Psoas muscle (tissue), 8 donors: ENCODE data around the gene SNTN. TPM values are rescaled to one million over a fixed set of nuclear protein-coding genes. Genes with fewer than 3 reads are reported as not detected.

Experiments
- ATAC-seq, 4 donors: fragments of 200-7000 bp; cut with Tn5 transposase; one replicate each; pipeline ENCODE4 v1.9.1; 2020; ENCODE audit warnings: moderate library complexity in 3 of 4, mild to moderate bottlenecking in 2 of 4
- DNase-seq, 2 donors: peaks; one replicate each; pipeline ENCODE4 v3.0.0-alpha.2; 2020
- H3K27ac ChIP-seq: fragments of 200-600 bp; one replicate; pipeline ENCODE4 v1.8.0; 2022
- H3K27me3 ChIP-seq, 3 donors: fragments of 200-600 bp in 1 of 3; one replicate each; pipeline versions ENCODE4 v1.6.1 to v1.8.0; 2013 to 2022; ENCODE audit warnings: low read length in 2 of 3, mild to moderate bottlenecking in 2 of 3, moderate library complexity in 1 of 3; ENCODE audit not compliant: insufficient read depth in 3 of 3
- H3K36me3 ChIP-seq, 2 donors: fragments of 200-600 bp in 1 of 2; one replicate each; pipeline versions ENCODE4 v1.6.1 to v1.8.0; 2013 to 2022; ENCODE audit warnings: low read depth in 1 of 2, mild to moderate bottlenecking in 1 of 2, moderate library complexity in 1 of 2; ENCODE audit not compliant: insufficient read depth in 1 of 2
- H3K4me1 ChIP-seq: fragments of 200-600 bp; one replicate; pipeline ENCODE4 v1.8.0; 2022
- H3K4me3 ChIP-seq: fragments of 200-600 bp; one replicate; pipeline ENCODE4 v1.8.0; 2022; ENCODE audit warnings: mild to moderate bottlenecking
- H3K9me3 ChIP-seq: fragments of 200-600 bp; one replicate; pipeline ENCODE4 v1.8.0; 2022
- WGBS, 3 donors: extraction: QIAGEN DNeasy Blood & Tissue Kit; methylation state at CpG; one replicate each; pipeline versions ENCODE4 v1.1.6 to v1.1.7; 2013; 5-methylcytosine and 5-hydroxymethylcytosine counted together
- intact Hi-C, 2 donors: fragments of 100-400 bp; cut with DNase I; formaldehyde crosslinking; loops; one replicate each; pipeline versions ENCODE4 v1.11.0 to v1.14.2; 2022
- polyA plus RNA-seq, 3 donors: library from polyadenylated mRNA; stranded (reverse); fragments of 200-250 nt; gene quantifications; one replicate each; pipeline ENCODE4 v1.2.3, GENCODE V29; 2013
- total RNA-seq, 4 donors: library from RNA; stranded (reverse); fragmentation: NEBNext Ultra II Directional in 2 of 4; extraction: Animal tissue kit (Norgen Biotek cat#: 25700) in 2 of 4; gene quantifications; one replicate each; pipeline versions ENCODE4 v1.2.1 to v1.2.4, GENCODE V29; 2021 to 2023
- TF ChIP-seq, protein P1 (sequence below): fragments of 200-600 bp; IDR thresholded peaks from one replicate; pipeline ENCODE4 v1.8.0; 2022; ENCODE audit warnings: antibody characterized with exemption
- donor health status: healthy with polysubstance abuse.
- donor health status: DM: no; HTN: no; CAD: no; lungs with moderate emphysema.
- donor health status: Bipolar disorder and iron deficiency.
- donor health status: healthy.
- donor health status: DM: yes; HTN: yes; CAD: no.
- donor health status: DM: no; HTN: no; CAD: no.
- donor health status: DM: no; HTN: no; CAD: no.
- donor health status: DM: yes; HTN: yes; CAD: no.

Gene SNTN
- total and polyA plus RNA-seq, 7 donors, result not detected

DNA sequence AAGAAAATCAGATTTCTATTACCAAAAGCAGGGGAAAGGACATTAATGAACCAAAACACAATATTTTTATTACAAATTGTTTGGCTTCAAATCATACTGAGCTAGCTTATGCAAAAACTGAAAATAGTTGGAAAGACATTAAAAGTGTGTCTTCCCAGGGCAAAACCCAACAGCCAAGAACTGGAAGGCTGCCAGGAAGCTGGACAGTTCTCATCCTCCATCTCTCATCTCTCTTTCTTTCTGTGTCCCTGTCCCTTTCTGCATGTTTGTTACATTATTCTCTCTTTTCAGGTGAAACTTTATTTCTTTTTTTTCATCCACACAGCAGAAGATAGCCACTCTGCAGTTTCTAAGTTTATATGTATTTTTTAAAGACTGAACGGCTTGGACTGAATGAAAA is 41.1 kb upstream of the SNTN start:
- Histone ChIP-seq H3K27ac (no peak overlapping the region), H3K27me3 (no peaks in the 10 kb centered on the region), H3K4me3 (no peak overlapping the region), H3K4me1 (no peaks in the 10 kb centered on the region), H3K36me3 (no peaks in the 10 kb centered on the region), H3K9me3 (no peaks in the 10 kb centered on the region)
- no peak for DNase-seq
- intact Hi-C loops, result no loop called here
- TF ChIP-seq, protein P1, sequence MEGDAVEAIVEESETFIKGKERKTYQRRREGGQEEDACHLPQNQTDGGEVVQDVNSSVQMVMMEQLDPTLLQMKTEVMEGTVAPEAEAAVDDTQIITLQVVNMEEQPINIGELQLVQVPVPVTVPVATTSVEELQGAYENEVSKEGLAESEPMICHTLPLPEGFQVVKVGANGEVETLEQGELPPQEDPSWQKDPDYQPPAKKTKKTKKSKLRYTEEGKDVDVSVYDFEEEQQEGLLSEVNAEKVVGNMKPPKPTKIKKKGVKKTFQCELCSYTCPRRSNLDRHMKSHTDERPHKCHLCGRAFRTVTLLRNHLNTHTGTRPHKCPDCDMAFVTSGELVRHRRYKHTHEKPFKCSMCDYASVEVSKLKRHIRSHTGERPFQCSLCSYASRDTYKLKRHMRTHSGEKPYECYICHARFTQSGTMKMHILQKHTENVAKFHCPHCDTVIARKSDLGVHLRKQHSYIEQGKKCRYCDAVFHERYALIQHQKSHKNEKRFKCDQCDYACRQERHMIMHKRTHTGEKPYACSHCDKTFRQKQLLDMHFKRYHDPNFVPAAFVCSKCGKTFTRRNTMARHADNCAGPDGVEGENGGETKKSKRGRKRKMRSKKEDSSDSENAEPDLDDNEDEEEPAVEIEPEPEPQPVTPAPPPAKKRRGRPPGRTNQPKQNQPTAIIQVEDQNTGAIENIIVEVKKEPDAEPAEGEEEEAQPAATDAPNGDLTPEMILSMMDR, result no peak
- WGBS, 3 donors, result 85 to 92% (median 89%) methylated on average over 1 of the region's 1 CpG
- no peak for ATAC-seq

DNA sequence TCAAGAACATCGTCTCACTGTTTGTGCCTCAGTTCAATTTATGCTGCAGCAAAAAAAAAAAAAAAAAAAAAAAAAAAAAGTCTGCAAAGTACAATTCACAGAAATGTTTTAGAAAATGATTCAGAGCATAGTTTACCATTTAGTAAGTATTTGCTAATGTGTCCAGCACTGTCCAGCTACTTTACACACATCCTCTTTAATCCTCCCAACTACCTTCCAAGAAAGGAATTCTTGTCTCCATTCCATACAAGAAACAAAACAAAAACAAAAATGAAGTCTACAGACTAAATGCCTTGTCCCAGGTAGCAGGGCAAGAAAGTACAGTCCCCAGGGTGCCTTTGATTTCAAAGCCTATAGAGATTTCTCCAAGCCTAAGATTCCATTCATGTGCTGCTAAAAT is 38.9 kb upstream of the SNTN start:
- no peak for ATAC-seq
- H3K9me3 ChIP-seq, result no peaks in the 10 kb centered on the region
- H3K27ac ChIP-seq, result no peak overlapping the region
- H3K4me1 ChIP-seq, result no peaks in the 10 kb centered on the region
- WGBS, 3 donors, result 42 to 91% (median 43%) methylated on average over 1 of the region's 1 CpG
- H3K4me3 ChIP-seq, result no peak overlapping the region
- no peaks in the 10 kb centered on the region for H3K36me3 ChIP-seq
- TF ChIP-seq, protein P1, result no peak
- no peak for DNase-seq
- intact Hi-C loops, result no loop called here
- H3K27me3 ChIP-seq, result no peaks in the 10 kb centered on the region

DNA sequence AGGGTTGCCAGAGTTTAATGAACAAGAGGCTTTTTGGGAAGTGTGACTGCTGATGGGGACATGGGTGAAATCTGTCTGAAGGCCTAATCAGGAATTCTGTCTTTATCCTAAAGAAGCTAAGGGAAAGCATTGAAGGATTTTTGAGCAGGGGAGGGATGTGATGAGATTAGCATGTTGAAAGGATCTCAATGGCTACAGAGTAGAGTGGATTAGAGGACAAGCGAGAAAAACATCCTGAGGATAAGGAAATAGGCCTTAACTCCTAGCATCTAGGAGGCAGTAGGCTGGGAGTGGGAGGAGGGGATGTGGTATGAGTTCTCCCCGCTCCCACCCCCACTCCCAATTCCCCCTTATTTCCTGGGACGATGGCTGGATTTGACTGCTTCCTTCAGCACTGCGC is 35.1 kb upstream of the SNTN start:
- DNase-seq (no peak), ATAC-seq (no peak)
- peaks cover 0 to 3% (median 0%) of the 10 kb centered on the region in 3 donors for H3K27me3 ChIP-seq
- H3K27ac ChIP-seq, result no peak overlapping the region
- no peaks in the 10 kb centered on the region for H3K9me3 ChIP-seq
- intact Hi-C loops, result no loop called here
- H3K36me3 ChIP-seq, result no peaks in the 10 kb centered on the region
- no peak overlapping the region for H3K4me3 ChIP-seq
- no peaks in the 10 kb centered on the region for H3K4me1 ChIP-seq
- 61 to 78% (median 63%) methylated on average over 4 of the region's 4 CpGs for WGBS, 3 donors
- TF ChIP-seq, protein P1, result no peak

DNA sequence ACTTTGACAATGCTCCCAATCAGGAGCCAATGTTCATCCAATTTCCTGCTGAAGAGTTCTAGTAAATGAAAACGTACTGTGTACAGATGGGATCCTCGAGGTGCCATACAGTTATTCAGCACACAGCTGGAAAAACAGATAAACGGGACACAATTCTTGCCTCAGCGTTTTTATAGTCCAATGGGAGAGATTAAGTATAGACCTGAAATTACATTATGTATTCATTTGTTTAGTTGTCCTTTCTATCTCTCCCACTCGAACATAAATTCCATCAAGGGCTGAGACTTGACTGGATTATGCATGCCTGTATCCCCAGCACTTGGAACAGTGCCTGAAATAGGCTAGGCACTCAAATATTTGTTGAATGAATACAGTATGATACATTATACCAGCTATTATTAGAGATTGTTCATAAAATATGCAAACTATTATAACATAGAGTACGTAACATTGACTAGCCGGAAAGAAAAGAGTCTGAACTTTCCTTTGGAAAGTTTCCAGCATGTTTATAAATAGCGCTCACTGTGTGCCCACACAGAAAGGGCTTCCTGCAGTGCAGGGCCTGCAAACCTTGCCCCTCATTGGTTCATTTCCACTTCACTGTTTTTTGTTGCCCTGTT is 27.4 kb upstream of the SNTN start:
- Histone ChIP-seq H3K9me3 (no peaks in the 10 kb centered on the region), H3K36me3 (no peaks in the 10 kb centered on the region), H3K4me3 (no peak overlapping the region), H3K27me3 (no peaks in the 10 kb centered on the region), H3K4me1 (no peaks in the 10 kb centered on the region), H3K27ac (no peak overlapping the region)
- ATAC-seq (no peak), DNase-seq (no peak)
- TF ChIP-seq, protein P1, result no peak
- intact Hi-C loops, result no loop called here
- 32 to 33% (median 32%) methylated on average over 8 of the region's 8 CpGs for WGBS, 3 donors

DNA sequence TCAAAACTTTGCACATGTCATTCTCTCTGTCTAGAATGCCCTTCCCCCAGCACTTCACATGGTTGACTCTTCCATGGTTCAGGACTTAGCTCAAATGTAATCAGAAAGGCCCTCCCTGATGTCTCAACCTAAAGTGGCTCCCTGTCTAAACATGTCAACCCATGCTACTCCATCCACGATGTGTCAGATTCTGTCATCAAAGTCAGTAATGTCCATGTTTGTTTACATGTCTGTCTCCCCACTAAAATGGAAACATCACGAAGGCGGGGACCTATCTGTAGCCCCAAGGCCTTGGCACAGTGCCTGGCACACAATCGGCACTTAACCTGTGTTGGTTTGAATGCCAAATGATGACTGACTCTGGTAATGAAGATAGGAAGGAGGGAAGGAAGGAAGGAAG is 20.8 kb upstream of the SNTN start:
- TF ChIP-seq, protein P1, result no peak
- Histone ChIP-seq H3K27ac (no peak overlapping the region), H3K4me1 (no peaks in the 10 kb centered on the region), H3K4me3 (no peak overlapping the region), H3K9me3 (no peaks in the 10 kb centered on the region), H3K36me3 (no peaks in the 10 kb centered on the region), H3K27me3 (no peaks in the 10 kb centered on the region)
- 83 to 89% (median 86%) methylated on average over 4 of the region's 4 CpGs for WGBS, 3 donors
- DNase-seq (no peak), ATAC-seq (no peak)
- intact Hi-C loops, result no loop called here
